Measurements from ENCODE around the gene CRACR2B. TPM values are rescaled to one million over a fixed set of nuclear protein-coding genes. Genes with fewer than 3 reads are reported as not detected.
A peak's percentile ranks its signal among the peaks of the same experiment; 100 is the strongest.

The CRACR2B gene
- total and polyA plus RNA-seq, 2 of the 13 experiments (the other 11 are each of a cell fraction or from before 2014, with no cell fraction given) = 14.9 to 21.0 TPM

GRCh38 chr11:844693-845644 lies 17.2 kb downstream of the CRACR2B start (continued):
- TF ChIP-seq ZNF382 (CRISPR knock-in tag; IDR thresholded peaks at IDR 0.05; ENCODE audit: borderline replicate concordance) = no peak
- TF ChIP-seq TP53 (CRISPR knock-in tag; conservative IDR thresholded peaks at IDR 0.05) = no peak
- no peak for TF ChIP-seq NR0B2 (CRISPR knock-in tag; IDR thresholded peaks at IDR 0.05)
- peak; percentile 66 for TF ChIP-seq RXRA (CRISPR knock-in tag; IDR thresholded peaks at IDR 0.05)
- 0 out of 2 replicates have a peak, but pooled peaks have one; percentile 44 for TF ChIP-seq MYC (CRISPR knock-in tag; IDR thresholded peaks at IDR 0.05; ENCODE audit: borderline replicate concordance)
- no peak for TF ChIP-seq MTA3 (CRISPR knock-in tag; IDR thresholded peaks at IDR 0.05)
- TF ChIP-seq NFYC (CRISPR knock-in tag; IDR thresholded peaks at IDR 0.05) = 0 out of 2 replicates have a peak, but pooled peaks have one; percentile 13
- no peak for TF ChIP-seq ZBTB20 (CRISPR knock-in tag; IDR thresholded peaks at IDR 0.05; ENCODE audit: borderline replicate concordance, low read depth)
- no peak for TF ChIP-seq NFRKB (IDR thresholded peaks at IDR 0.05)
- 0 out of 2 replicates have a peak, but pooled peaks have one; percentile 21 for TF ChIP-seq SPEN (CRISPR knock-in tag; IDR thresholded peaks at IDR 0.05; ENCODE audit: low read depth)
- TF ChIP-seq ZNF7 (CRISPR knock-in tag; IDR thresholded peaks at IDR 0.05) = no peak
- TF ChIP-seq MAFF (IDR thresholded peaks at IDR 0.05; ENCODE audit: low read depth, low read length) = no peak
- TF ChIP-seq KLF15 (CRISPR knock-in tag; IDR thresholded peaks at IDR 0.05; ENCODE audit: borderline replicate concordance) = no peak
- TF ChIP-seq FLYWCH1 (CRISPR knock-in tag; IDR thresholded peaks at IDR 0.05) = no peak
- TF ChIP-seq SP4 (CRISPR knock-in tag; IDR thresholded peaks at IDR 0.05) = no peak; the same call in 1 of the 2 replicates
- TF ChIP-seq PAF1 (CRISPR knock-in tag; IDR thresholded peaks at IDR 0.05) = no peak
- TF ChIP-seq ZNF772 (CRISPR knock-in tag; IDR thresholded peaks at IDR 0.05) = 0 out of 2 replicates have a peak, but pooled peaks have one; percentile 45
- TF ChIP-seq ZNF292 (CRISPR knock-in tag; IDR thresholded peaks at IDR 0.05; ENCODE audit: borderline replicate concordance, low read depth) = no peak
- TF ChIP-seq NR2F6 (IDR thresholded peaks at IDR 0.05) = no peak
- peak; percentile 35; the same call in 1 of the 2 replicates for TF ChIP-seq NR2F6 (CRISPR knock-in tag; IDR thresholded peaks at IDR 0.05)
- TF ChIP-seq, protein P1, sequence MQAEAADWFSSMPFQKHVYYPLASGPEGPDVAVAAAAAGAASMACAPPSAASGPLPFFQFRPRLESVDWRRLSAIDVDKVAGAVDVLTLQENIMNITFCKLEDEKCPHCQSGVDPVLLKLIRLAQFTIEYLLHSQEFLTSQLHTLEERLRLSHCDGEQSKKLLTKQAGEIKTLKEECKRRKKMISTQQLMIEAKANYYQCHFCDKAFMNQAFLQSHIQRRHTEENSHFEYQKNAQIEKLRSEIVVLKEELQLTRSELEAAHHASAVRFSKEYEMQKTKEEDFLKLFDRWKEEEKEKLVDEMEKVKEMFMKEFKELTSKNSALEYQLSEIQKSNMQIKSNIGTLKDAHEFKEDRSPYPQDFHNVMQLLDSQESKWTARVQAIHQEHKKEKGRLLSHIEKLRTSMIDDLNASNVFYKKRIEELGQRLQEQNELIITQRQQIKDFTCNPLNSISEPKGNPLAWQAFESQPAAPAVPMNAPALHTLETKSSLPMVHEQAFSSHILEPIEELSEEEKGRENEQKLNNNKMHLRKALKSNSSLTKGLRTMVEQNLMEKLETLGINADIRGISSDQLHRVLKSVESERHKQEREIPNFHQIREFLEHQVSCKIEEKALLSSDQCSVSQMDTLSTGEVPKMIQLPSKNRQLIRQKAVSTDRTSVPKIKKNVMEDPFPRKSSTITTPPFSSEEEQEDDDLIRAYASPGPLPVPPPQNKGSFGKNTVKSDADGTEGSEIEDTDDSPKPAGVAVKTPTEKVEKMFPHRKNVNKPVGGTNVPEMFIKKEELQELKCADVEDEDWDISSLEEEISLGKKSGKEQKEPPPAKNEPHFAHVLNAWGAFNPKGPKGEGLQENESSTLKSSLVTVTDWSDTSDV (CRISPR knock-in tag; IDR thresholded peaks at IDR 0.05) = no peak
- TF ChIP-seq MED1 (CRISPR knock-in tag; IDR thresholded peaks at IDR 0.05) = no peak
- TF ChIP-seq ZNF740 (CRISPR knock-in tag; IDR thresholded peaks at IDR 0.05) = no peak
- TF ChIP-seq RBFOX2 (IDR thresholded peaks at IDR 0.05; ENCODE audit: low read depth, low read length) = peak; percentile 41; the same call in 1 of the 2 replicates
- no peak for TF ChIP-seq ZNF530 (CRISPR knock-in tag; IDR thresholded peaks at IDR 0.05; ENCODE audit: low read depth)
- no peak for TF ChIP-seq SOX5 (CRISPR knock-in tag; IDR thresholded peaks at IDR 0.05; ENCODE audit: borderline replicate concordance)
- TF ChIP-seq REPIN1 (CRISPR knock-in tag; IDR thresholded peaks at IDR 0.05; ENCODE audit: borderline replicate concordance, low read depth) = no peak
- 0 out of 2 replicates have a peak, but pooled peaks have one; percentile 41 for TF ChIP-seq KDM2A (CRISPR knock-in tag; IDR thresholded peaks at IDR 0.05; ENCODE audit: borderline replicate concordance, low read depth)
- 0 out of 2 replicates have a peak, but pooled peaks have one; percentile 14 for TF ChIP-seq ATF7-NPFF (CRISPR knock-in tag; IDR thresholded peaks at IDR 0.05; ENCODE audit: low read depth)

Data from HepG2 (cell line).